Measurements from ENCODE around the gene FSHR. TPM values are rescaled to one million over a fixed set of nuclear protein-coding genes. Genes with fewer than 3 reads are reported as not detected.

Gene FSHR
- total RNA-seq, 1 donor from 2014 or later, result not detected

GRCh38 chr2:49033394-49034185, 120.7 kb downstream of the FSHR start:
- DNase-seq (ENCODE audit: extremely low read depth, low read depth, low spot score), result no peak

DNA sequence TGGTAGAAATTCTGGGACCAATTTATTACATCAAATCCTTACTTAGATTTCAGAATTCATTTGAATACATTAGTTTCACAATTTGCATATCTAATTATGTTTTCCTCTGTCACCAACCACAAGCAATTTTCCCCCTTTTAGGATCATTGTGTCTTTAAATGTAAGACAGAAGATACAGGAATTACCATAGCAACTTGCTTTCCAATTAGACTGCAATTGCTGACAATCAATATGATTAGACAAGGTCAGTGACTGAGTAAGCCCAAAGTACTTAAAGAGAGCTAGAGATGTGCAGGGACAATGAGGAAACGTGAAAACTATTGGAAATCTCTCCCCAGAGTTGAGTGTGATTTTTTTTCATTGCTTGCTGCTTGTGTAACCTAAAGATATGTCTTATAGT, 121.4 kb downstream of the FSHR start:
- DNase-seq (ENCODE audit: extremely low read depth, low read depth, low spot score), result no peak

- DNase-seq (ENCODE audit: extremely low read depth, low read depth, low spot score), result no peak
These were observed 122.2 kb downstream of the FSHR start for GRCh38 chr2:49032126-49032525.

DNA sequence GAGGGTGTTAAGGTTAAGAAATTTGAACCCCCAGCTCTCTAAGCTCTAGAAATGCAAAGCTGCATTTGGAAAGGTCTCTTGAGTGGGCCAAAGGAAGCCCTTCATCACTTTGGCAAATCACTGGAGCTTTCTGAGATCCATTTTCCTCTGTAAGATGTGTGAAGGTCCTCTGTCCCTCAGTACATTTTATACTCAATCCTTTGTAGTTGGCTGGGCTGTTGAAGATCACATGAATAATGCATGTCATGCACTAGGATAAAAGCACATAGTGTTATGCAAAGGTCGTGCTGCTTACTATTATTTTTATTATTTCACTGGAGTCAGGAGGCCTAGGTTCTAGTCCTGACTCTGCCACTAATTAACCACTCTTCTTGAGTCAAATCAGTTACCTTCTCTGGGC, 124.9 kb downstream of the FSHR start:
- no peak for DNase-seq (ENCODE audit: extremely low read depth, low read depth, low spot score)

- no peak for DNase-seq (ENCODE audit: extremely low read depth, low read depth, low spot score)
These were observed 126.2 kb downstream of the FSHR start for GRCh38 chr2:49028101-49028500.

- DNase-seq (ENCODE audit: extremely low read depth, low read depth, low spot score), result no peak
These were observed 127.6 kb downstream of the FSHR start for GRCh38 chr2:49026706-49027105.

DNA sequence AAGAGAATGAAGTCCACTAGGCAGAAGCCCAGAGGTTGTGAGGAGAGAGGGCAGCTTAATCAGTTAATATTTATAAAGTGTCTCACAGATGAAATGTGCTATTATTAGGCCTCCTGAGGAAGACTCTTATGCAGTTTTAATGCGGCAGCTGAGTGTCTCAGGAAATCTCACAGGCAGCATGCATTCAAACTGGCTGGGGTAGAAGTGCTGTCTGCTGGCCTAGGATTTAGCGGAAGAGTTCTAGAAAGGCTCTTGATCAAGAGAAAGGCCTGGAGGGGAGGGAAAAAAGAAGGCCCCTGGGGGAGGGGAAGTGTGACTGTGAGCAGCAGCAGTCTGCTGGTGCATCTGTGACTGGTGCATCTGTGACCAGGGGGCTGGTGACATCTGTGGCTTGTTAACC, 133.0 kb downstream of the FSHR start:
- DNase-seq (ENCODE audit: extremely low read depth, low read depth, low spot score), result no peak

- no peak for DNase-seq (ENCODE audit: extremely low read depth, low read depth, low spot score)
These were observed 149.1 kb downstream of the FSHR start for GRCh38 chr2:49005261-49005660.

DNA sequence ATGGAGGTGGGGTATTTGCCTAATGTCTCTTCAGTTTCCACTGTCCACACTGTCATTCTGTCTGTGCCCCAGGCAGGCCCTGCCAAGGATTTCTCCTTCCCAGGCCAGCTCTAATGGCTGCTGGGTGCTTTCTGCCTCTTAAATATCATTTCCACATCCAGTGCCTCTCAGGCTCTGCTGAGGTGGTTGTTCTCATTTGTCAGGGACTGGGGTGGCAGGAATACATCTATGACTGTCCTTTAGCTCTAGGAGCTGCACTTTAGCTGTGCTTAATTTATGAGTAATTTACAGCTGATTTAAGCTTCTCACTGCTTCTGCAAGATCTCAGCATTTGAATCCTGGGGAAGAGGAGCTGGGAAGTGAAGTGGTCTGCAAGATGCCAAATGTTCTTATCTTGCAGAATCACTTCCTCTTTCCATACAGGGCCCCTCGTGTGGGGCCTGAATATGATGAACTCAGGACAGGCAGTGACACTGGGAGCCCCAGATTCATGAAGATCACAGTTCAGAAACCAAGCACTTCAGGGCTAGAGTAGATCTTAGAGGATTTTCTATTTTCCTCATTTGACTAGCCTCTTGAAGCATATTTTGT, 150.2 kb downstream of the FSHR start:
- DNase-seq (ENCODE audit: extremely low read depth, low read depth, low spot score), result no peak

DNA sequence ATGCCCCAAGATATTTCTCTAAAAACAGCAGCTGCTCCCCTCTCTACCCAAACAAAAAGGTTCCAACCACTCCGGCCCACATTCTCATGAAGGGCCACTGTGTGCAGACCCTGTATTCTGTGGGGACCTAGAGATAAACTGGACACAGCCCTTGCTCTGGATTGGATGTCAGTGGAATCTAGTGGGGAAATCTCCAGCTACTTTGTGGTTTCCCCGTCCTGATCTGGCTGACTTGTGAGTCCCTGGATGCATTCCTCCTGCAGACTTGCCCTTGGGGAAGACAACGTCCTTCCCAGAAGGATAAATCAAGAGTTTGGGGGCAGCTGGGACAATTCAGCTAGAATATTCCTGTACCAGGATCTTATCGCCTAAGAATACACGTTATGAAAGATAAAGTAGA, 151.1 kb downstream of the FSHR start:
- no peak for DNase-seq (ENCODE audit: extremely low read depth, low read depth, low spot score)

- DNase-seq (ENCODE audit: extremely low read depth, low read depth, low spot score), result no peak
These were observed 151.6 kb downstream of the FSHR start for GRCh38 chr2:49002750-49003149.

DNA sequence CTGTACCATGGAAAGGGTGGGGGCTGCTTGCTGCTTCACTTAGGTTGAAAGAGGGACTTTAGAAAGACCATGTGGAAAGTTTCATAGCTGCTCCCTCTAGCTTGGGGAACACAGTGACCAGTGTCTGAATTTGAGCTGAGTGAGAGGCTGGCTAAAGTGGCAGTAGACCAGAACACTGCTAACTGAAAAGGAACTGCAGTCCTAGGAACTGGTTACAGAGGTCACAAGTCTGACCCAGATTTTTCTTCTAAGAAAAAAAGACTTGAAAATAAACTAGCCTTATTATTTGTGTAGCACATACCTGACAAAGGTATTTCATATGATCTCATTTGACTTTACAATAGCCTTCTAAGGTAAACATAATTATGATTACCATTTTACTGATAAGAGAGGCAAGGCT, 153.6 kb downstream of the FSHR start:
- DNase-seq (ENCODE audit: extremely low read depth, low read depth, low spot score), result no peak

DNA sequence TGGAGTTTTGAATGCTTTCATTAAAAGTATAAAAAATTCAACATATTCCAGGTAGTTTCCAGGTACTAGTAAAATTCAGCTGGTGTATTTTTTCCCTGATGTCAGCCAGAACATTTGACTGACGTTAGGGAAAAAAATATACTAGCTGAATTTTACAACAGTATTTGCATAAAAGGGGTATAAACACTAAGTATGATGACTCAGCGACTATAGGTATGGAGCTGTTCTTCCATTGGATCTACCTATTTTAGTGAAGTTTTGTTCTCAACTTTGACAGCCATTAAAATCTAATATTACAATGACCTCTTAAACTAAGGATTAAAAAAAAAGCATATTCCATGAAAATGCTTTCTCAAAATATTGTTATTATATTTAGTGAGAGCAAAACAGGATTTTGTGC, 155.9 kb downstream of the FSHR start:
- no peak for DNase-seq (ENCODE audit: extremely low read depth, low read depth, low spot score)

DNA sequence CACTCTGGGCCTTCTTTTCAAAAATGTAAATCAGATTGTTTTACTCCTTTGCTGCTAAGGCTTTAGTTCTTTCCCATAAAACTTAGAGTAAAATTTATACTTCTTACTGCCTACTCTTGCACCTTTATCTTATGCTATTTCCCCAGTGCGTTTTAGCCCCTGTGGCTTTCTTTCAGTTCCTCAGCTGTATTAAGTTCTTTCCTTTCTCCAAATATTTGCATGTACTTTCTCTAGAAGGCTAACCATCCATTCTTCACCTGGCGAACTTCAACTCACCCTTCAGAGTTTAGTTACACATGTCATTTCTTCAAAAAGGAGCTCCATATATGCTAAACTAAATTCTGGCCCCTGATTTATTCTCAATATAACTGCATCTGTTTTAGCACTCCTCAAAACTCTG, 160.7 kb downstream of the FSHR start:
- DNase-seq (ENCODE audit: extremely low read depth, low read depth, low spot score), result no peak

- DNase-seq (ENCODE audit: extremely low read depth, low read depth, low spot score), result no peak
These were observed 162.7 kb downstream of the FSHR start for GRCh38 chr2:48991415-48992131.

DNA sequence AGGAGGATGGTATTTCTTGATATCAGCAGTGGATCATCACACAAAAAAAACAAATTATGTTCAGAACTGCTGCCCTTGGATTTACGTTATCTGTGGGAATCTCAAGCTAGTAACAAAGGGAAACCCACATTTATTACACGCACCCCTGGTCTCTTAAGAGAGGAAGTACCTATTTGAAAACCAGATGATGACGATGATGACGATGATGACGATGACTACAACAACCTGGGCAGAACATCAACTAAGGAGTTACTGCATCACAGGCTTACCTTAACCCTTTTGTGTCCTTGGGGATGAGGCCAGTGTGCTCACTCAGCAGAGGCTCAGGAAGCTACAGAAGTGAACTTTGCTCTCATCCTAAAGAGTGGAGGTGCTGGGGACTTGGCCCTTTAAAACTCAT, 169.4 kb downstream of the FSHR start:
- DNase-seq (ENCODE audit: extremely low read depth, low read depth, low spot score), result no peak

DNA sequence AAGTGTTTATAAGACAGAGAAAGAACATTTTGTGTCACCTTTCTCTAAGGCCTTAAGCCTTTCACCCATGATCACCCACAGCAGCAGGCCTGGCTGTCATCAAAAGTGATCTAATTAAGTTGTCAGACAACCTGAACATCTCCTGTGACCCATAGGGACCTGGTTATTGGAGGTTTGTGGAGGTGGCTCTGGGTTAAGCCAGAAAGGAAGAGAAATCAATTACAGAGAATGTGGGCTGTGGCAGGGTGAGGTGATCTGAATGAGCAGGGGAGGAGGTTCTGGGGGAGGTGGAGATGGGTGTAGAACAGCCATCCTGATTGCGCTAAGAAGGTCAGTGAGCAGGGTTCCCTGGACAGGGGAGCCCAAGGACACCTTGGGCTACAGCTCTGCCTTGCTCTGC, 170.8 kb downstream of the FSHR start:
- no peak for DNase-seq (ENCODE audit: extremely low read depth, low read depth, low spot score)

DNA sequence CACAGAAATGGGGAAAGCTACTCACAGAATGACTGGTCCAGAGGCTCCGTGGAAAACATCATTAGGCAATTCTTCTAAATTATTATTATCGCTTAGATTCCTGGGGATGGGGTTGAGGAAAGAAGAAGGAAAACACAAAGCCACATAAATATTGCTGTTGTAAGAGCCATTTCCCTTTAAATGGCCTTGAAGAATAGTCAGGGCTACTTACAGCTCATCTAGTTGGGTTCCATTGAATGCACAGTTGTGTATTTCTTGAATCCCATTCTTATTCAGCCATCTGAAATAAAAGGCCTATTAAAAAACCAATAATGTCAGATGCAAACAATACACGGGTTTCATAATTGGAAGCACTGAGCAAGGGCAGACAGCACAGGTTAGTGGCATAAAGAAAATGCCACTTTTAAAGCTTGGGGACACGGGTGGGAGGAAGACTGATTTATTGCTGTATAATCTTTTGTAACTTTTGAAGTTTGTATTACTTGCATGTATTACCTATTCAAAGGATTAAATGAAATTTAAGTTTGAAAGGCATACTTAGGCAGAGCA, 171.4 kb downstream of the FSHR start:
- DNase-seq (ENCODE audit: extremely low read depth, low read depth, low spot score), result no peak

GRCh38 chr2:48980846-48981245, 173.5 kb downstream of the FSHR start:
- no peak for DNase-seq (ENCODE audit: extremely low read depth, low read depth, low spot score)

- DNase-seq (ENCODE audit: extremely low read depth, low read depth, low spot score), result no peak
These were observed 174.6 kb downstream of the FSHR start for GRCh38 chr2:48979691-48980090.

- DNase-seq (ENCODE audit: extremely low read depth, low read depth, low spot score), result no peak
These were observed 176.2 kb downstream of the FSHR start for GRCh38 chr2:48978131-48978530.

- no peak for DNase-seq (ENCODE audit: extremely low read depth, low read depth, low spot score)
These were observed 182.5 kb downstream of the FSHR start for GRCh38 chr2:48971801-48972200.
